Transverse colon (tissue), 4 donors: ENCODE measurements around the gene SLFN12L.

Experiments
- CTCF ChIP-seq, 5 experiments: fragments of 200-600 bp in 3 of 5; fragments of 450-650 bp in 2 of 5; sonication (generic) in 3 of 5; IDR thresholded peaks; 1 replicate in 2 of 5; 2 replicates in 3 of 5; pipeline ENCODE4 v1.5.1; 2016 to 2017; ENCODE audit warnings: antibody characterized with exemption in 5 of 5, inconsistent platforms in 3 of 5, mild to moderate bottlenecking in 2 of 5, moderate library complexity in 1 of 5
- EP300 ChIP-seq: sonication (generic); formaldehyde crosslinking; IDR thresholded peaks from one replicate; pipeline ENCODE4 v1.6.1; 2017; ENCODE audit warnings: antibody characterized with exemption, low read depth
- POLR2A ChIP-seq: fragments of 450-650 bp; IDR thresholded peaks from one replicate; pipeline ENCODE4 v1.6.1; 2016; ENCODE audit warnings: antibody characterized with exemption, mild to moderate bottlenecking, moderate library complexity
- POLR2AphosphoS5 ChIP-seq, 3 donors: sonication (generic); formaldehyde crosslinking; IDR thresholded peaks; one replicate each; pipeline ENCODE4 v1.6.1; 2016; ENCODE audit warnings: antibody characterized with exemption in 3 of 3

- no peak for TF ChIP-seq CTCF (IDR thresholded peaks at IDR 0.05)
- no peak for TF ChIP-seq POLR2AphosphoS5 (IDR thresholded peaks at IDR 0.05)
- no peak for TF ChIP-seq EP300
- TF ChIP-seq POLR2A, result no peak
Observed at GRCh38 chr17:35540589-35541404, 3.3 kb upstream of the SLFN12L start.
